Right lobe of liver (tissue), 4 donors: ENCODE data around the gene TMEM270.

Experiments used
- CTCF ChIP-seq, 4 donors: fragments of 200-600 bp in 3 of 4; fragments of 450-650 bp in 1 of 4; IDR thresholded peaks; one replicate each; pipeline versions ENCODE4 v1.5.1 to v1.8.0; 2016 to 2022; ENCODE audit warnings: antibody characterized with exemption in 4 of 4, mild to moderate bottlenecking in 2 of 4
- POLR2A ChIP-seq: fragments of 450-650 bp; IDR thresholded peaks from one replicate; pipeline ENCODE4 v1.6.1; 2017; ENCODE audit warnings: antibody characterized with exemption, mild to moderate bottlenecking
- donor health status: DM: no; HTN: no; CAD: no.
- donor health status: DM: no; HTN: no; CAD: no.
- donor health status: DM: no; HTN: yes; CAD: no.

- TF ChIP-seq POLR2A, result no peak
- no peak for TF ChIP-seq CTCF (IDR thresholded peaks at IDR 0.05)
Measured at GRCh38 chr7:73830681-73831583, 30.0 kb upstream of the TMEM270 start, which contains the start of gene CLDN4.
